H9 (cell line): Measurements from ENCODE around the gene OR2V1. TPM values are rescaled to one million over a fixed set of nuclear protein-coding genes. Genes with fewer than 3 reads are reported as not detected.
"Not testable (repeated sequence)": the region's sequence is repeated elsewhere in the genome, so short reads cannot be mapped to it uniquely, and the experiment has no call there.

ENCODE experiments used
- DNase-seq: peaks from one replicate; pipeline ENCODE4 v3.0.0-alpha.2; 2017
- H2AFZ ChIP-seq: one replicate; pipeline ENCODE4 v1.6.1; 2013; ENCODE audit warnings: mild to moderate bottlenecking, low read length, control low read depth, moderate library complexity
- H2AK5ac ChIP-seq: 2 replicates; pipeline ENCODE4 v1.6.1; 2013; ENCODE audit warnings: low read length, control low read depth, mixed read lengths; ENCODE audit not compliant: insufficient read length
- H2BK120ac ChIP-seq: one replicate; pipeline ENCODE4 v1.6.1; 2013; ENCODE audit warnings: low read depth, mild to moderate bottlenecking, low read length, control low read depth, inconsistent platforms; ENCODE audit not compliant: poor library complexity, severe bottlenecking
- H2BK12ac ChIP-seq: 2 replicates; pipeline ENCODE4 v1.6.1; 2013; ENCODE audit warnings: low read length, control low read depth, mixed read lengths, low read depth; ENCODE audit not compliant: insufficient read length
- H2BK15ac ChIP-seq: 2 replicates; pipeline ENCODE4 v1.6.1; 2013; ENCODE audit warnings: low read depth, low read length, control low read depth
- H2BK20ac ChIP-seq: one replicate; pipeline ENCODE4 v1.6.1; 2013; ENCODE audit warnings: low read depth, mild to moderate bottlenecking, low read length, control low read depth, inconsistent platforms; ENCODE audit not compliant: poor library complexity, severe bottlenecking
- H2BK5ac ChIP-seq: 2 replicates; pipeline ENCODE4 v1.6.1; 2013; ENCODE audit warnings: low read length, control low read depth, mixed read lengths; ENCODE audit not compliant: insufficient read length
- H3K14ac ChIP-seq: 2 replicates; pipeline ENCODE4 v1.6.1; 2013; ENCODE audit warnings: low read length, control low read depth; ENCODE audit not compliant: insufficient read depth
- H3K18ac ChIP-seq: 2 replicates; pipeline ENCODE4 v1.6.1; 2013; ENCODE audit warnings: low read depth, mild to moderate bottlenecking, mixed read lengths, low read length, control low read depth; ENCODE audit not compliant: insufficient read length
- H3K23ac ChIP-seq: 2 replicates; pipeline ENCODE4 v1.6.1; 2013; ENCODE audit warnings: low read length, control low read depth, mixed read lengths, low read depth; ENCODE audit not compliant: insufficient read length
- H3K23me2 ChIP-seq: 2 replicates; pipeline ENCODE4 v1.6.1; 2013; ENCODE audit warnings: low read depth, mild to moderate bottlenecking, mixed read lengths, low read length, control low read depth; ENCODE audit not compliant: insufficient read length, poor library complexity, severe bottlenecking
- H3K27ac ChIP-seq: 2 replicates; pipeline ENCODE4 v1.5.1; 2013; ENCODE audit warnings: low read length, control low read depth, mixed read lengths, low read depth; ENCODE audit not compliant: insufficient read length
- H3K27me3 ChIP-seq: 2 replicates; pipeline ENCODE4 v1.6.1; 2013; ENCODE audit warnings: low read length, control low read depth, inconsistent platforms; ENCODE audit not compliant: insufficient read depth
- H3K4ac ChIP-seq: 2 replicates; pipeline ENCODE4 v1.6.1; 2013; ENCODE audit warnings: low read depth, mild to moderate bottlenecking, control low read depth, inconsistent platforms, low read length, moderate library complexity
- H3K4me1 ChIP-seq: 2 replicates; pipeline ENCODE4 v1.6.1; 2013; ENCODE audit warnings: low read length, control low read depth, inconsistent platforms; ENCODE audit not compliant: insufficient read depth
- H3K4me2 ChIP-seq: 2 replicates; pipeline ENCODE4 v1.6.1; 2013; ENCODE audit warnings: low read length, control low read depth, mixed read lengths; ENCODE audit not compliant: insufficient read length, insufficient read depth
- H3K56ac ChIP-seq: 2 replicates; pipeline ENCODE4 v1.6.1; 2013; ENCODE audit warnings: low read depth, mild to moderate bottlenecking, mixed read lengths, low read length, control low read depth; ENCODE audit not compliant: insufficient read length
- H3K79me1 ChIP-seq: 2 replicates; pipeline ENCODE4 v1.6.1; 2013; ENCODE audit warnings: low read depth, mild to moderate bottlenecking, moderate library complexity, low read length, control low read depth, inconsistent platforms; ENCODE audit not compliant: insufficient read depth, poor library complexity, severe bottlenecking
- H3K79me2 ChIP-seq: 2 replicates; pipeline ENCODE4 v1.6.1; 2013; ENCODE audit warnings: low read length, control low read depth, inconsistent platforms; ENCODE audit not compliant: insufficient read depth
- H3K9ac ChIP-seq: 2 replicates; pipeline ENCODE4 v1.6.1; 2013; ENCODE audit warnings: low read length, control low read depth, mixed read lengths; ENCODE audit not compliant: insufficient read length; ENCODE audit errors: extremely low read depth
- H3K9me3 ChIP-seq: one replicate; pipeline ENCODE4 v1.6.1; 2013; ENCODE audit warnings: low read depth, low read length, inconsistent platforms; ENCODE audit not compliant: control insufficient read depth
- H3T11ph ChIP-seq: one replicate; pipeline ENCODE4 v1.6.1; 2013; ENCODE audit warnings: mild to moderate bottlenecking, low read length, control low read depth, inconsistent platforms
- H4K20me1 ChIP-seq: one replicate; pipeline ENCODE4 v1.6.1; 2013; ENCODE audit not compliant: control insufficient read depth, insufficient read length, insufficient read depth
- H4K5ac ChIP-seq: 2 replicates; pipeline ENCODE4 v1.6.1; 2013; ENCODE audit warnings: low read depth, mild to moderate bottlenecking, mixed read lengths, low read length, control low read depth; ENCODE audit not compliant: insufficient read length
- H4K8ac ChIP-seq: replicated peaks from 2 replicates; pipeline ENCODE4 v1.6.1; 2013; ENCODE audit warnings: low read length, control low read depth, mixed read lengths, low read depth; ENCODE audit not compliant: insufficient read length
- H4K91ac ChIP-seq: 2 replicates; pipeline ENCODE4 v1.6.1; 2013; ENCODE audit warnings: low read depth, mild to moderate bottlenecking, moderate library complexity, mixed read lengths, low read length, control low read depth; ENCODE audit not compliant: insufficient read length
- H3K27ac Mint-ChIP-seq, 3 experiments: 2 replicates in 2 of 3; 3 replicates in 1 of 3; pipeline ENCODE4 v1.8.0; 2020 to 2021; ENCODE audit warnings: mixed read lengths in 3 of 3, mild to moderate bottlenecking in 1 of 3, moderate library complexity in 1 of 3
- H3K27me3 Mint-ChIP-seq: 2 replicates; pipeline ENCODE4 v1.8.0; 2021; ENCODE audit warnings: low read depth, mild to moderate bottlenecking, moderate library complexity, mixed read lengths
- H3K36me3 Mint-ChIP-seq, 3 experiments: 2 replicates in 2 of 3; 3 replicates in 1 of 3; pipeline ENCODE4 v1.8.0; 2020 to 2021; ENCODE audit warnings: low read depth in 3 of 3, mixed read lengths in 3 of 3; ENCODE audit not compliant: insufficient read depth in 1 of 3
- H3K4me1 Mint-ChIP-seq, 2 experiments: 2 replicates each; pipeline ENCODE4 v1.8.0; 2020; ENCODE audit warnings: mixed read lengths in 2 of 2
- H3K4me3 Mint-ChIP-seq, 2 experiments: 2 replicates in 1 of 2; 3 replicates in 1 of 2; pipeline ENCODE4 v1.8.0; 2020 to 2021; ENCODE audit warnings: mild to moderate bottlenecking in 2 of 2, mixed read lengths in 2 of 2, moderate library complexity in 1 of 2
- H3K9me3 Mint-ChIP-seq, 2 experiments: 2 replicates in 1 of 2; 3 replicates in 1 of 2; pipeline ENCODE4 v1.8.0; 2020; ENCODE audit warnings: mild to moderate bottlenecking in 2 of 2, mixed read lengths in 2 of 2, moderate library complexity in 1 of 2
- CTCF ChIP-seq: fragments of 200-600 bp; sonication (generic); conservative IDR thresholded peaks from 3 replicates; pipeline ENCODE4 v1.8.0; 2021; ENCODE audit warnings: antibody characterized with exemption, mild to moderate bottlenecking
- WGBS: extraction: QIAGEN DNeasy Blood & Tissue Kit; methylation state at CpG from one replicate; pipeline ENCODE4 v1.1.7; 2013; ENCODE audit warnings: missing lambda C conversion rate, low lambda C conversion rate, mixed read lengths; ENCODE audit not compliant: insufficient read length; ENCODE audit errors: extremely low coverage; 5-methylcytosine and 5-hydroxymethylcytosine counted together
- total RNA-seq: library from RNA; stranded (reverse); gene quantifications from 2 replicates; pipeline ENCODE4 v1.2.1, GENCODE V29; 2021

Gene OR2V1
- total RNA-seq, 1 experiment from 2014 or later = not detected

DNA sequence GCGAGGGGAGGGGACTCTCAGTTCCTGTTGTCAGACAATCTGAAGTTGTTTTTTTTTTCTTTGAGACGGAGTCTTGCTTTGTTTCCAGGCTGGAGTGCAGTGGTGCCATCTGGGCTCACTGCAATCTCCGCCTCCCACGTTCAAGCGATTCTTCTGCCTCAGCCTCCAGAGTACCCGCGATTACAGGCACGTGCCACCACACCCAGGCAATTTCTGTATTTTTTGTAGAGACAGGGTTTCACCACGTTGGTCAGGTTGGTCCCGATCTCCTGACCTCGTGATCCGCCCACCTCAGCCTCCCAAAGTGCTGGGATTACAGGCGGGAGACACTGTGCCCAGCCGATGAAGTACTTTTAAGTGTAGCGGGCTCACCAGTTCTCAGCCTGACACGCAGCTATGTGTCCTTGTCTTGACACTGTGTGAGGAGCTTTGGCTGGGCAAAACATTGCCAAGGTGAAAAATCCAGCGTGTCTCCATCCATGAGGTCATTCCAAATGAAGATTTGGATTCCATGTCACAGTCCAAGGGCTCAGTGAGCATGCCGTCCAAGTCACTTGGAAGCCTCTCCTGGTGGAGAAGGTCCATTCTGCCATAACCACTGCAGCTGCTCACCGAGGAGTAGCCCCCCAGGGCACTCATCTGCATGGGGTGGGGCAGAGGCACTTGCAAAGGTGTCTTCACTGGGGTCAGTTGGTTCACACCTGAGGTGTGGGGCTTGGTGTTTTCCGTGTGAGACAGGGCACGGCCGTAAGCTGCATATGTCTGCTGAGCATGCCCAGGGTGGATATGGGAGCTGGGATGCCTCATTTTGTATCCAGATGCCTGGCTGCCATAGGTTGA lies 32.0 kb downstream of the OR2V1 start:
- TF ChIP-seq CTCF = no peak

GRCh38 chr5:181097759-181098491 lies 33.0 kb downstream of the OR2V1 start:
- not testable (repeated sequence) for H3K79me1 ChIP-seq, H3K9ac ChIP-seq, DNase-seq, H3K27ac ChIP-seq, H3K36me3 Mint-ChIP-seq, H2BK15ac ChIP-seq, H2BK5ac ChIP-seq, H4K8ac ChIP-seq, H3K4me1 ChIP-seq, H4K5ac ChIP-seq, H3T11ph ChIP-seq, H3K79me2 ChIP-seq, H2BK20ac ChIP-seq, H3K4ac ChIP-seq, H3K14ac ChIP-seq, H3K9me3 ChIP-seq, H3K18ac ChIP-seq, H3K4me2 ChIP-seq, H4K20me1 ChIP-seq, H2BK12ac ChIP-seq, H3K56ac ChIP-seq, H3K27ac Mint-ChIP-seq, H3K4me1 Mint-ChIP-seq, H4K91ac ChIP-seq, H3K23me2 ChIP-seq, H2AK5ac ChIP-seq, H3K9me3 Mint-ChIP-seq, H2AFZ ChIP-seq, H3K23ac ChIP-seq, H2BK120ac ChIP-seq
- peaks cover 18% of the 10 kb centered on the region for H3K27me3 ChIP-seq
- no CpG with 5 or more reads among the region's 56 CpGs for WGBS
- peak overlapping the region; percentile 55 to 66; a peak in 4 of 5 replicates for H3K4me3 Mint-ChIP-seq
- H3K27me3 Mint-ChIP-seq = peaks cover 20% of the 10 kb centered on the region

More for the DNA sequence above, 32.0 kb downstream of the OR2V1 start:
- Mint-ChIP-seq H3K27me3 (peaks cover 28% of the 10 kb centered on the region), H3K27ac (no peak overlapping the region), H3K4me3 (peak overlapping the region; percentile 50 to 83), H3K9me3 (peaks cover 0 to 4% of the 10 kb centered on the region in 2 experiments; a peak in 4 of 5 replicates), H3K36me3 (0 out of 7 replicates have a peak, but pooled peaks cover 0 to 1% (median 0%) of the 10 kb centered on the region in 3 experiments), H3K4me1 (peaks cover 3 to 6% of the 10 kb centered on the region in 2 experiments)
- H3K23me2 ChIP-seq = peaks cover 4% of the 10 kb centered on the region
- no peak overlapping the region for H3K18ac ChIP-seq
- no peaks in the 10 kb centered on the region for H3K9me3 ChIP-seq
- peak; percentile 52 for DNase-seq
- H2AFZ ChIP-seq = no peak overlapping the region
- no peaks in the 10 kb centered on the region for H3K79me1 ChIP-seq
- no peak overlapping the region for H3K23ac ChIP-seq
- no peak overlapping the region for H4K8ac ChIP-seq
- H2BK15ac ChIP-seq = no peak overlapping the region
- WGBS = no CpG with 5 or more reads among the region's 22 CpGs
- H3K79me2 ChIP-seq = no peaks in the 10 kb centered on the region
- H3K27me3 ChIP-seq = peaks cover 18% of the 10 kb centered on the region
- H3K14ac ChIP-seq = no peak overlapping the region
- no peak overlapping the region for H4K5ac ChIP-seq
- H3K9ac ChIP-seq = no peak overlapping the region
- H3T11ph ChIP-seq = no peak overlapping the region
- no peak overlapping the region for H3K4me2 ChIP-seq
- H2BK5ac ChIP-seq = no peak overlapping the region
- no peak overlapping the region for H2BK12ac ChIP-seq
- H2BK120ac ChIP-seq = no peak overlapping the region
- H3K4me1 ChIP-seq = no peaks in the 10 kb centered on the region; the same call in 1 of the 2 replicates
- H2AK5ac ChIP-seq = no peak overlapping the region
- H3K27ac ChIP-seq = no peak overlapping the region
- H2BK20ac ChIP-seq = no peak overlapping the region
- H3K56ac ChIP-seq = no peak overlapping the region
- no peaks in the 10 kb centered on the region for H4K20me1 ChIP-seq
- no peak overlapping the region for H4K91ac ChIP-seq
- no peak overlapping the region for H3K4ac ChIP-seq
